HG03159 (cell line): ENCODE data around the gene LDLRAD4.
"Not testable (repeated sequence)": the region's sequence is repeated elsewhere in the genome, so short reads cannot be mapped to it uniquely, and the experiment has no call there.

Experiments
- ATAC-seq: cut with Tn5 transposase; IDR thresholded peaks from one replicate; pipeline ENCODE4 v1.9.1; 2021; ENCODE audit warnings: mild to moderate bottlenecking, moderate library complexity; ENCODE audit not compliant: unreplicated experiment

The LDLRAD4 gene

DNA sequence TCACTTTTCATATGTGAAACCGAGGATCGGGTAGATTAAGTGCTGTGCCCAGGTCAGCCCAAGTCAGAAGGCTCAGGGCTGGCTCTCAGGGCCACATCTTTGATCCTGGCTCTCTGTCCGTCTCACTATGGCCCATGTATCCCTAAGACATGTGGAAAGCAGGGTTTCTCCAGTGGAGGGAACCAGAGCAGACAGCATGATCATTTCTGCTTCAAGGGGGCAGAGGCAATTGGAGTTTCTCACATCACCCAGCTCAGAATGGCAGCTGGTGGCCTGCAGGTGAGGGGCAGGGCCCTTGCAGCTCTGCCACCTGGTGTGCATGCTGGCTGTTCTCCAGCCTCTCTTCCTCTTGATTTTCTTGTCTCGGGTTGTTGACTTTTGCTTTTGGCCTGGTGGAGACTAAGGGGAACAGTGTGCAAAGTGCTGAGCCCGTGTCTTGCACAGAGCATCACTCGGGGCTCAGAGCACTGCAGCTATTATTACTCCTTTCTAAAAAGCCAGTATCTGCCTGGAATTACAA, 27.0 kb downstream of the LDLRAD4 start:
- ATAC-seq: no peak

DNA sequence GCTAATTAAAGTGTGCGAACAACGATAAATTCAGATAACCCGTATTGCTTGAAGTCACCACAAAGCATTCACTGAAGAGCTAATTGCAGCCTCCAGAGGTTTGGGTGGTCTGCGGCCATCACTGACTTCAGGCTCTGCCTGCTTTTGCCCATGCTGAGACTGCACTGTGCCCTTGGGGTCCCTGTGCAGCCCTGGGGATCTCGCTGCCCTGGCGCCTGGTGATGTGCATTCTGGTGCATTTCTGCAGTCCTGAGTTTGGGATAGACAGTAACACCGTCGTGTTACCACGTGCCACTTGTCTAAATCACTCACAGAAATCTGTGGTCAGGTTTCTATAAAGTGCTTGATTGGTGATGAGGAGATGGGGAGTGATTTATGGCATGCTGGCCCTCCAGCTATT, 27.6 kb downstream of the LDLRAD4 start:
- no peak for ATAC-seq

DNA sequence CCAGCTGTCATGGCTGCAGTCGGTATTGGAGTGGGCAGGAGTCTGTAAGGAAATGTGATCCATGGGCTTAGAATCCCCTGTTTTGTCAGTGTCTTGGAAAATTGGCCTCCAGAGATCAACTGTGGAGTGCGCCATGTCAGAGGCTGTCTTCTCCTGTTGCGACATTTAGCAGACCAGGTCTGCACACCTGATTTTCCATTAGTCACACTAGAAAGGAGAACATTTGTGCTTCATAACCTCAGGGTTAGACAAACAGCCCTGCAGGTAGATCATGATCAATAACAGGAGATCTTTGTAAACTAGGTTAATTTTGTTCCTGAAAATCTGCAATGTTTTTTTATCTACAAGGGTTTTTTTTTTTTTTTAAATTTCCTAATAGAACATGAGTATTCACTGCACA, 28.0 kb downstream of the LDLRAD4 start:
- ATAC-seq: no peak

DNA sequence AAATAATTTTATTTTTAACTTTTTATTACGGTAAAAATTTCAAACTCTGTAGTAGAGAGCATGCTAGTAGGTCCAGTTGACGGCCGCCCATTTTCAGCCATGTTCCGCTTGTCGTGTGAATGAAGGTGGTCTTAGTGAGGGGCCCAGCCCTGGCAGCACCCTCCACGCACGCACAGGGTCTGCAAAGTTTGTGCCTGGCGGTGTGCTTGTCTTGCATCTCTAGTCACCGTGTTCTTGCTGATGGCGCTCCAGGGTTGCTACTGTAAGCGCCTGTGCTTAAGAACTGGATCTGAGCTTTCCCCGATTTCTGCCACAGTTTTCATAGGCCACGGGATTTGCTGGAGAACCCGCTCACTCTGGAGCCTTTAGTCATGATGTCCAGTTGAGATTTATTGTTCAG, 28.9 kb downstream of the LDLRAD4 start:
- ATAC-seq: no peak

DNA sequence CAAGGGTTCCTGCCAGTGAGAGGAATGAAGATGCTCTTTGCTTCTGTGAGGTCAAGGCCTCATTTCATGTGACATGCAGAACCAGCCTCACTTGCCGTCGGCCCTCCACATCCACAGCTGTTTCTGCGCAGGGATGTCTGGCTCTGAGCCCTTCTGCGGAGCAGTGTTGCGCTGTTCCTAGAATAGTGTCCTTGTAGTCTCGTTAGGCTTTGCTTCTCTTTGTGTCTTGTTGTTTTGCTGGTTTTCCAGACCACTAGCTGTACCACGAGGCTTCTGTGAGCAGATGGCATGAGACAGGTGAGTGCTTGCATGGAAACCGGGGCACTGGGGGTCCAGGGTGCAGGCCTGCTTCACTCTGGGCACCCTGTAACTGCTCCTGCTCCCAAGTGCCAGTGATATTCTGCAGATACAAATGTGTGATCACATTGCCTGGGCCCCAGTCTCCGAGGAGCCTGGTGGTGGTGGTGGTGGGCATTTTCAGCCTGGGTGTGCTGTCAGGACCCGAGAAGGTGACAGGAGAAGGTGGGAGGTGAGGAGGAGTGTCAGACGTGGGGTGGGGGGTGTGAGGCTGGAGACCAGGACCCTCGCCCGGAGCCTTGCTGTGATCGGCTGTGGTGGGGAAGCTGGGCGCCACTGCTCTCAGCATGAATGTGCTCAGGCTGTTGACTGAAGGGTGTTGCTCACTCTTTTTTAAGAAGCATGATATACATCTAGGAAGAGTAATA, 34.3 kb downstream of the LDLRAD4 start:
- ATAC-seq: no peak

DNA sequence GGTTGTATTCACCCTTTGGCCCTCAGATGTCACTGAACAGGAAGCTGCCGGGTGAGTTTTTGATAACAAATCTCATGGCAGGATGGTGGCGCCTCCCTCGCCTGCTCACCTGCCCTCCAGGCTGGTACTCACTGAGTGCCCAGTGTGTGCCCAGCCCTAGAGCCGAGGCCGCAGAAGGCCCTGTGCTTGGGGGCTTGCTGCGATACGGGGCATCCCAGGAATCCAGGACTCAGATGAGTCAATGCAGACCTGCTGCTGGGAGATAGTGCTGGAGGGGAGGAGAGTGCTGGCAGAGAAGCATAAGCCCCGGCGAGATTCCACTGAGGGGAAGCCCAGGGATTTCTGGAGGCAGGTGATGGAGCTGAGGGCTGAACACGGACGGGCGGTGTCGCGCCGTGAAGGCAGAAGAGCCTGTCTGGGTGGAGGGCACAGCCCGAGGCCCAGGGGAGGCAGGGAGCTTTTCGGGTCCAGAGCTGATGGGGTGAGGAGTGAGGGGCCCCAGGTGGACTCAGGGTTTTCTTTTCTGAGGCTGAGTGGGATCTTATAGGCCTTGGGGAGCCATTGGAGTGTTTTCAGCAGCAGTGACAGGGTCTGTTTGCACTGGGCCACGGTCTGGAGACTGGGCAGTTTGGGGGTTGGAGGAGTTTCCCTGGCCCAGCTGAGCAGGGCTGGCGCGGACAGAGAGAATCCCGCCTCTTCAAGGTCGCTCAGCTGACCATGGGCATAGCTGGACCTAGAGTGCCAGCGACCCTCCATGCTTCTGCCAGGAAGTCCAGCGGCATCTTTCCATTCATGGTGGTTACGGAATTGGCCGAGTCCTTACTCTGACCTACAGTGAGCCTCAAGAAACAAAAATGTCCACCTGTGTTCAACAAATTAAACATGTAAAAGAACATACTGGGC, 35.5 kb downstream of the LDLRAD4 start:
- no peak for ATAC-seq

DNA sequence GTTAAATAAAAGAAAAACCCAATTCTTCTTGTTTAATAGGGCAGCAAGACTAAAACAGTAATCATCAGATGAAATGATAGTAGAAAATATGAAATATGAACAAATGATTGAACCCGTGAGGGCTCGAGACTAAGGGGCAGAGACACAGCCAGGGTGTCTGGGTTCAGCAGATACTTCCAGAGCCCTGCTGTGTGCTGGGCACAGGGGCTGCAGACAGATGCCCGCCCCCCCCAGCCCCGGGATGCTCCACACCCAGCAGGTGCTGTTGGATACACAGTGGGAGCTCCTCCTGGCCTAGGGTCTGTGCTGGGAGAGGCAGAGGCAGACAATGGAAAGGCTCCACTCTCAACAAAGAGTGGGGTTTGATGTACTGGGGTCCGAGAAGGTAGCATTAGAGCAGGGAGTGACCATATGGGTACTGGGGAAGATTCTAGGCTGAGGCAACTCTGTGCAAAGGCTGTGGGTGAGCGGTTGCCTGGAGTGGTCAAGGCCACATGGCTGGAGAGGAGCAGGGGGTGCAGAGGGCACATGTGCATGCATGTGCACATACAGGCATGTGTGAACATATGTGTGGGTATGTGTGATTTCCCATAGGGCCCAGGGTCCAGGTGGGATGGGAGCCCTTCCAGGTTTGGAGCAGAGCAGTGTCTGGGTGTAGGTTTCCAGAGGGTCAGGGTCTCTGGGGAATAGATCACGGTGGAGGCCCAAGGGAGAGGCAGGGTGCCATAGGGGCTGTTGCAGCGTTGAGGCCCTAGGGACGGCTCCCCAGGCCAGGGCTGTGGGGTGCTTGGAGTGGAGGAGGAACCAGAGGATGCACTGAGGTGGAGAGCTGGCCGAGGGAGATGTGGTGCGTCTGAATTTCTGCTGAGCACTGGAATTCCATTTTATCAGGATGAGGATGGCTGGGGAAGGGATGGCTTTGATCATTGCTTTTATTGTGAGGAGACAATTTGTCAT, 36.7 kb downstream of the LDLRAD4 start:
- ATAC-seq: no peak

DNA sequence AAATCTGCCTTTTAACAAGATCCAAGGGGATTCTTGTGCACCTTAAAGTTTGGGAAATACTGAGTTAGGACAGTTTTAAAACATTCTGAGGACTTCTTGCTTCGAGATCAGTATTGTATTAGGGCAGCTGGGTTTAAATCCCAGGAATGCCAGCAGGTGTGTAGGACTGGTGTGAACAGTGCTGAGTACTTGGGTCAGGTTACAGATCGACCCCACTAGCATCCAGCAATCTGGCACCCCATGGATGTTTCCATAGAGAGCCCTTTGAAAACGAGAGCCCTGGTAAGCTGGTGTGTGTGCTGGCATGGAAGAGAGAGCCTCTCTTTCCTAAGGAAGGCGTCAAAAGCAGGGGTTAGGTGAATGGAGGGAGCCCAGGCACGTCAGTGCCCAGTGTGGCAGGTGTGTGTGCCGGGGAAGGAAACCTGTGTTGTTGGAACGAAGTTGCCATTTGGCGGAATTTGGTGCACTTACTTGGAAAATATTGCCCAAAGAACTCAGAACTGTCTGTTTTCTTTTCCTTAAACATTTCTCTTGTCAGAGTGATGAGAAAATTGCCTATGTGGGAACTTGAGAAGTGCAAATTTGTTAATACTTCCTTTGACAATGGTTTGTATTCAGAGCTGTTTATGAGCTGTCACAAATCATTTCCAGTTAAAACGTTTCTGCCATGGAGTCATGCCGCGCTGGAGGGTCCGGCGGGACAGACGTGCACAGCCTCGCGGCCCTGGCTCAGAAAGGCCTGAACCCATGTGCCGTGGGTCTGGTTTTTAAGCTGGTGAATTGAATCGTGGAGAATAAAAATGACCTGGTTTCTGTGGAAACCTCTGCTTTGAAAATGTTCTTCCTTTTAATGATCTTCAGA, 38.1 kb downstream of the LDLRAD4 start:
- no peak for ATAC-seq

DNA sequence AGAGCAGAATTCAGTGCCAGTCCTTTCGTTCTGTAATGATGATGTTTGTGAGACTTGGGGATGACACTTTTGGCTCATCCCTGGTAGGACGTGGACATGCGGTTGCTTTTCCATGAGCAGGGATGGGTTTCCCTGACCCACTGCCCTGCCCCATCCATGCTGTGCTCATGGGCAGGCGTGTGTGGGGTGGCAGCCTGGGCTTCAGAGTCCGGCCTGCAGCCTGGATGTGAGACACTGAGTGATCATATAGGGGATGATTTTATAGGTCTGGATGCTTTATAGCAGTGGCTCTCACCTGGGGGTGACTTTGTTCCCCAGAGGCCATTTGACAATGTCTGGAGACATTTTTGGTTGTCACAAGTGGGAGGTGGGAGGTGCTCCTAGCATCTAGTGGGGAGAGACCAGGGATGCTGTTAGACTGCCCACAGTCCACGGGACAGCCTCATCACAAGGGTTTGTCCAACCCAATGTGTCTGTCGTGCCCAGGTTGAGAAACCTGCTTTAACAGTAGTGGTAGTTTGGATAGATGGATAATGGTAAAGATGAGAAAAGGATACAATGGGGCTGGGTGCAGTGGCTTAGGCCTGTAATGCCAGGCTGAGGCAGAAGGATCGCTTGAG, 38.9 kb downstream of the LDLRAD4 start:
- ATAC-seq: no peak

DNA sequence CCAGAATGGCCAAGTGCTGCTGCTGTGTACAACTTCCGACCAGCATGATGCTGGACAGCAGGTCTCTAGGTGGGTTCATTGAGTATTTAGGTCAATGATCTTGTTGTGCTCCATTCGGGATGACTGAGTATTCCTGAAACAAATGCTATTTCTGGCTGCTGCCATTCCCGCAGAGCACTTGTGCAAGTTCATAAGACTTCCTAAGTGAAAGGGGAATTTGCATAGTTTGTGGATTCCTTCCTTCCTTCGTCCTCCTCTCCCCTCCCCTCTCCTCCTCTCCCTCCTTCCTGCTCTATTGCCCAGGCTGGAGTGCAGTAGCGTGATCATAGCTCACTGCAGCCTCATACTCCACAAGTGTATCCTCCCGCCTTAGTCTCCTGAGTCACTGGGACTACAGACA, 40.4 kb downstream of the LDLRAD4 start:
- ATAC-seq: no peak

DNA sequence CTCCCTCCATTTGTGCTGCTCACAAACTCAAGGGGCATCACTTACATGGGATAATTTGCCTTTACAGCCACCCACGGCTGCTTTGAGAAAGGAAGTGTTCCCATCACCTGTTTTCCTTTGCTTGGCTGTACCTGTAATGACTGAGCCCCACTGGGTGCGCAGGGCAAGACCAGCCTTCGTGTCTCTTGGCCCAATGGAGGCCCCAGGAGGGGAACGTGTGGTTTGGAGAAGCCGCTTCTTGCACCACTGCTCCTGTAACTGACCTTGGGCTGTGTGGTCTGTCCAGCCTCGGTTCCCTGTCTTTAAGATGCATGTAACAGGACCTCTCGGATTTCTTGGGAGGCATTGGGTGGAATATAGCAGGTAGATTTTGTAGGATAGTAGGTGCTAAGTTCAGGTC, 41.1 kb downstream of the LDLRAD4 start:
- no peak for ATAC-seq

DNA sequence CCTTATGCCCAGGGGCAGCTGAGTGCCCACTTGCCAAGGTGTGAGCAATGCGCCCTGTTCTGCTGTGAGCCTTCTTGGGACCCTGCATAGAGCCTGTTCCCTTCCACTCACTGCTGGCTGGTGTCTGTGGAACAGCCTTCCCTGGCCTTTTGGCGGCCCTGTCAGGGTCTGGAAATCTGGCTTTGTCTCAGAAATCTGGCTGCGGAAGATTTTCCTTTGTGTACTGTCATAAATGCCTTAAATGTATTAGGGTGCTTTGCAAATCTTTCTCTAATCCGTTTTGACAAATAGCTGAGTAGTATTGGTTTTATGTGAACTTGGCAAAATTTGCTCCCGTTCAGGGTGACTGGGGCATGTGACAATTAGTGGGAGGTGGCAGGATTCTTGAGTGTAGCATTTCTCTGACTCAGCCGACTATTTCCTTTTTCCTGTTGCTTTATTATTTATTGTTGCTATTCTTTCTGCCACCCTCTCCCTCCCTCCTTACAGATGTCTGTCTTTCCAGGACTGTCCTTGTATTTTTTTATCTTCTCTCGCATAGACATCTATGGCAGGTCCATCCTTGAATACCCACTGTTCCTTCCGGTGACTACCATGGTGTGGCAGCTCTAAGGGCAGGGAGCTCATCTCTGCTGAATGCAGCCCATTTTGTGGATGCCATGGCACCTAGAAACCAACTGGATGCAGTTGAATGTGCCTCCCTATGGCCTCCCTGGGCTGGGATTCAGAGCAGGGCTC, 41.8 kb downstream of the LDLRAD4 start:
- ATAC-seq: no peak

DNA sequence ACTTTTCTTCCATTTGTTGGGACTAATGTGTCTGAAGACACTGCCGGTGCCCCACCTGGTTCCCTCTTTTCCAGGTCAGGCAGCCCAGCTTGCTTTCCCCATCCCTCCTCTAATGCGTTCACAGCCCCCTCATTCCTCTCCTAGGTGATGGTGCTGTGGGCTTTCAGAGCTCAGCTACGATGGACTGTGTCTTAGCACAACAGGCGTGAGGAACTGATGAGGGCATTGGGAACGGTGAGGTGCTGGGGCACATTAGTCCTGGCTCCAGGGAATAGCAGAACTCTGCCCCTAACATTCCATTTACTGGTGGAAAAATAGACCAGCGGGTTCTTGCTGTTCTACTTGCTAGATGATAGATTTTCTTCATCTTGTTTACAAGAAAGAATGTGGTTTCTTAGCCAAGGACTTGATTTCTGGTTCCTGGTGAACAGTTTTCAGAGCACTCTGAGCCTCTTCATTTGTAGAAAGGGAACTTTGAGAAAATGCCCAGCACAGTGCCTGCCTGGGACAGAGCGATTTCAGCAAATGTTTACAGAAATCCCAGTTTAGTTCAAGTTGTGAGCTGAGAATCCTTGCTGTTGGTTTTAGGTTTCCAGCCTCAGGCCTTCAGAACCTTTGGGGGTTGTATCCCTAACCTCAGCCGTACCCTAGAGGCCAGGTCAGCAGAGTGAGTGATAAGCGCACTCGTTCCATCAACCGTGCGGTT, 42.5 kb downstream of the LDLRAD4 start:
- ATAC-seq: no peak

DNA sequence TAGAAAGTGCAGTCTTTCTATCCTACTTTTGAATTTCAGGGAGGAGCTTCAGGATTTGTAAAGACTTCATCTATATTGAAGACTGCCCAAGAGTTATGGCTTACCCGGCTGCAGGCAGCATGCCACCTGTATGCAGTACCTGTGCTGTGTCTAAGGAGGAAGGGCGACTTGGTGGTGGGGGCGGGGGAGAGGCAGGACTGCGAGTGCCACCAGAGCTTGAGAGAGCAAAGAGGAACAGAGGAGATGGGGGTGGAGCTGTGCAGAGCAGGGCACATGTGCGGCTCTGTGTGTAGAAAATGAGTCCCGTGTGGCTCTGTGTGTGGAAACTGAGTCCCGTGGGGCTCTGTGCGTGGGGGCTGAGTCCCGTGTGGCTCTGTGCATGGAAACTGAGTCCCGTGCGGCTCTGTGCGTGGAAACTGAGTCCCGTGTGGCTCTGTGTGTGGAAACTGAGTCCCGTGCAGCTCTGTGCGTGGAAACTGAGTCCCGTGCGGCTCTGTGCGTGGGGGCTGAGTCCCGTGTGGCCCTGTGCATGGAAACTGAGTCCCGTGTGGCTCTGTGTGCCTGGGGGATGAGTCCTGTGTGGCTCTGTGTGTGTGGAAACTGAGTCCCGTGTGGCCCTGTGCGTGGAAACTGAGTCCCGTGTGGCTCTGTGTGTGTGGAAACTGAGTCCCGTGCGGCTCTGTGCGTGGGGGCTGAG, 43.2 kb downstream of the LDLRAD4 start:
- ATAC-seq: no peak

DNA sequence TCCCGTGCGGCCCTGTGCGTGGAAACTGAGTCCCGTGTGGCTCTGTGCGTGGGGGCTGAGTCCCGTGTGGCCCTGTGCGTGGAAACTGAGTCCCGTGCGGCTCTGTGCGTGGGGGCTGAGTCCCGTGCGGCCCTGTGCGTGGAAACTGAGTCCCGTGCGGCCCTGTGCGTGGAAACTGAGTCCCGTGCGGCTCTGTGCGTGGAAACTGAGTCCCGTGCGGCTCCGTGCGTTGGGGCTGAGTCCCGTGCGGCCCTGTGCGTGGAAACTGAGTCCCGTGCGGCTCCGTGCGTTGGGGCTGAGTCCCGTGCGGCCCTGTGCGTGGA, 43.8 kb downstream of the LDLRAD4 start:
- ATAC-seq: not testable (repeated sequence)

DNA sequence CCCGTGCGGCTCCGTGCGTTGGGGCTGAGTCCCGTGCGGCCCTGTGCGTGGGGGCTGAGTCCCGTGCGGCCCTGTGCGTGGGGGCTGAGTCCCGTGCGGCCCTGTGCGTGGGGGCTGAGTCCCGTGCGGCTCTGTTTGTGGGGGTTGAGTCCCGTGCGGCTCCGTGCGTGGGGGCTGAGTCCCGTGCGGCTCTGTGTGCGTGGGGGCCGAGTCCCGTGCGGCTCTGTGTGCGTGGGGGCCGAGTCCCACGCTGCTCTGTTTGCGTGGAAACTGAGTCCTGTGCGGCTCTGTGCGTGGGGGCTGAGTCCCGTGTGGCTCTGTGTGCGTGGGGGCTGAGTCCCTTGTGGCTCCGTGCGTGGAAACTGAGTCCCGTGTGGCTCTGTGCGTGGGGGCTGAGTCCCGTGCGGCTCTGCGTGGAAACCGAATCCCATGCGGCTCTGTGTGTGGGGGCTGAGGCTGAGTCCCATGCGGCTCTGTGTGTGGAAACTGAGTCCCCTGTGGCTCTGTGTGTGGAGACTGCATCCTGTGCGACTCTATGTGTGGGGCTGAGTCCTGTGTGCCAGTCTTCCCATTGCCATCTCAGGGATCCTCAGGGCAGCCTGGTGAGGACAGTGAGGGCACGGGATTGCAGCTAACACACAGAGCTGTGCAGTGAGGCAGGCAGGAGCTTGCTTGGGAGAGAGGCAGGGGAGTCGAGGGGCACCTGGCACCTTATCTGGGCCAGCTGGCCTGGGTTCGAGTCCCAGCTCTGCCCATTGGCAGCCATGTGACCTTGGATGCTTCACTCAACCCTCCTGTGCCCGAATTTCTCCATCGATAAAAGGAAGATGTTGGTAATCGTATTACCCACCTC, 44.5 kb downstream of the LDLRAD4 start:
- ATAC-seq: no peak
